ENCODE data around the gene ATF7.
A peak's percentile ranks its signal among the peaks of the same experiment; 100 is the strongest.

Gene ATF7

GRCh38 chr12:53516758-53517455, 109.3 kb downstream of the ATF7 start:
- DNase-seq: no peak

GRCh38 chr12:53515291-53515680, 110.9 kb downstream of the ATF7 start:
- DNase-seq: no peak

- no peak for DNase-seq
Measured at GRCh38 chr12:53514628-53515290, 111.4 kb downstream of the ATF7 start.

- no peak for DNase-seq
Measured at GRCh38 chr12:53513712-53514410, 112.3 kb downstream of the ATF7 start.

- DNase-seq: no peak
Measured at GRCh38 chr12:53510181-53510812, 115.9 kb downstream of the ATF7 start.

- DNase-seq: peak; percentile 44
Measured at GRCh38 chr12:53508534-53509170, 117.5 kb downstream of the ATF7 start.

GRCh38 chr12:53507603-53507885, 118.6 kb downstream of the ATF7 start:
- no peak for DNase-seq

- DNase-seq: no peak
Measured at GRCh38 chr12:53506881-53507602, 119.1 kb downstream of the ATF7 start, which contains the start of gene NPFF. TSS of gene NPFF (minus strand) at chr12:53507484. CDS start at chr12:53507474, 10 bp downstream.

- DNase-seq: no peak
Measured at GRCh38 chr12:53506450-53506785, 119.8 kb downstream of the ATF7 start.

- DNase-seq: no peak
Measured at GRCh38 chr12:53505555-53506449, 120.4 kb downstream of the ATF7 start.

- no peak for DNase-seq
Measured at GRCh38 chr12:53505086-53505485, 121.1 kb downstream of the ATF7 start.

- DNase-seq: no peak
Measured at GRCh38 chr12:53504004-53504920, 121.9 kb downstream of the ATF7 start.

GRCh38 chr12:53502983-53503728, 123.0 kb downstream of the ATF7 start:
- DNase-seq: no peak

- no peak for DNase-seq
Measured at GRCh38 chr12:53502331-53502730, 123.9 kb downstream of the ATF7 start.

GRCh38 chr12:53501615-53502181, 124.5 kb downstream of the ATF7 start:
- no peak for DNase-seq

GRCh38 chr12:53500776-53501614, 125.2 kb downstream of the ATF7 start, which contains the start of gene TARBP2:
TSS of gene TARBP2 (plus strand) at chr12:53501283. CDS start at chr12:53501409, 126 bp downstream.
- peak; percentile 100 for DNase-seq

- DNase-seq: no peak
Measured at GRCh38 chr12:53500142-53500775, 125.9 kb downstream of the ATF7 start.
